NCI-H345 (cell line): Measurements from ENCODE around the gene PIK3IP1.

Experiments
- DNase-seq: peaks from one replicate; lab custom pipeline; 2025; lab: John Stamatoyannopoulos, UW

The PIK3IP1 gene

DNA sequence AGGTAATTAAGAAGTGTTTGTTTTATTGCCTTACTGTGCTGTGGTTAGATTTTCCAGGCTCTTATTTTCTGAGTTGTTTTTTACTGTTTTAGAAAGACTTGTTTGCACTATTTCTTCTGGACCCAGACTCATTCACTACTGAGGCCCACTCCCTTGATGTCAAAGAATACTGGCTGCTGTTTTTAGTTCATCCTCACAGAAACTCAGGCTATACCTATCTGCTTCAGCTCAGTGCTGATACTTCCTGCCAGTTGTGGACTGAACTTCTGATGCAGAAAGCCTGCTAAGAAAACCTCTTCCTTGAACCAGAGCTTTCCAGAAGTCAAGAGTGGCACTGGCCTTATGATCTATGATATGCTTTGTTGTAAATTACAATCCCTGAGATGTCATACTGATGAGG is 15.9 kb upstream of the PIK3IP1 start:
- DNase-seq: no peak

GRCh38 chr22:31305194-31305593 is 12.9 kb upstream of the PIK3IP1 start:
- no peak for DNase-seq

GRCh38 chr22:31302537-31302936 is 10.2 kb upstream of the PIK3IP1 start:
- DNase-seq: no peak

- no peak for DNase-seq
Measured at GRCh38 chr22:31302006-31302405, 9.7 kb upstream of the PIK3IP1 start.

DNA sequence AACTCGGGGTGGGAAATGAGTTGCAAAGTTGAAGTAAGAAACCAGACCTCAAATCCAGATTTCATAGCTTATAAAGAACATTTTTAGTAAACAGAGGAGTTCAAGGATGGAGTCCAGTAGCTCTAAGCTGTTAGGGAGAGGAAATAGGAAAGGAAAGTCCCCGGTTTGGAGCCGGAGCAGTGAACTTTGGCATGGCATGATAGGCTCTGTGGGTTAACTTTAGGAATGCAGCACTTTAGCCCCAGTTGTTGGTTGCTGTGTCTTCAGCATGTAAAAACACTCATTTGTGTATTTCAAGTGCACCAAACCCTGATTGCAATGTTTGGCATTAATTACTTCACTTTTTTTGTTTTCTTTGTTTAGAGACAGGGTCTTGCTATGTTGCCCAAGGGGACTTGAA is 8.6 kb upstream of the PIK3IP1 start:
- no peak for DNase-seq

GRCh38 chr22:31295831-31296657 is 3.8 kb upstream of the PIK3IP1 start:
- DNase-seq: no peak

DNA sequence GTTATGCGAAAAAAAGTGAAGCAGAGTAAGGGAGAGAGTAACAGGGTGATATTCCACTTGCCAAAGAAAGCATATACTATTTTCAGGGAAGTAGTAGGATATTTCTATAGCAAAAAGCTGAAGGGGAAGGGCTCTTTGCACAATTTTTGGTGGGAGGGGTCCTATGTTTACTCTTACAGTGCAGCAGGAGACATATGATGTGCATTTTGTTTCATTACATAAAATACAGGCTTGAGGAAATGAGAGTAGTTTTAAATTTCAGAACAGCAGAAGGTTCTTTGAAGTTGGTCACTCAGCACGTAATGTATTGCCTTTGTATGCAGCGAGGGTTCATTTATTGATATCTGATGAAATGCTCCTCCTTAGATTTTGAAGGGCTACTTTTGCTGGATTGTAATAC is 3.1 kb upstream of the PIK3IP1 start:
- no peak for DNase-seq

GRCh38 chr22:31291481-31292235 is 630 bp downstream of the PIK3IP1 start:
- DNase-seq: no peak

GRCh38 chr22:31290494-31291471 is 1.5 kb downstream of the PIK3IP1 start:
- peak; percentile 84 for DNase-seq

DNA sequence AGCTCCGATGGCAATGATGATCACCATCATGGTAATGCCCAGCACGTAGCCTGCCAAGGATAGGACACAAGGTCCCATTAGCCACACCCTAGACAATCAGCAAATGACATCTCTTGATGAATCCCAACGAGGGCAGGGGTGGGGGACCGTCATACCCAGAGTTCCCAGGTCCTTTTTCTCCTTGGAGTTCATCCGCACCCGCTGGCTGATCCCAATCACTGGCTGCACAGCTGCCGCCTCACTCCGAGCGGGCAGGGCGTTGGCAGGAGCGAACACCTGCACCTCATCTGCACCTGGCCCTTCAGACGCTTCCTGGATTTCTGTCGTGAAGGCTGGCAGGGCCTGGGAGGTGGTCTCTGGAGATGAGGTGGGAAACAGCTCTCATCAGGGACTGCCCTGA is 2.9 kb downstream of the PIK3IP1 start:
- DNase-seq: peak; percentile 21

DNA sequence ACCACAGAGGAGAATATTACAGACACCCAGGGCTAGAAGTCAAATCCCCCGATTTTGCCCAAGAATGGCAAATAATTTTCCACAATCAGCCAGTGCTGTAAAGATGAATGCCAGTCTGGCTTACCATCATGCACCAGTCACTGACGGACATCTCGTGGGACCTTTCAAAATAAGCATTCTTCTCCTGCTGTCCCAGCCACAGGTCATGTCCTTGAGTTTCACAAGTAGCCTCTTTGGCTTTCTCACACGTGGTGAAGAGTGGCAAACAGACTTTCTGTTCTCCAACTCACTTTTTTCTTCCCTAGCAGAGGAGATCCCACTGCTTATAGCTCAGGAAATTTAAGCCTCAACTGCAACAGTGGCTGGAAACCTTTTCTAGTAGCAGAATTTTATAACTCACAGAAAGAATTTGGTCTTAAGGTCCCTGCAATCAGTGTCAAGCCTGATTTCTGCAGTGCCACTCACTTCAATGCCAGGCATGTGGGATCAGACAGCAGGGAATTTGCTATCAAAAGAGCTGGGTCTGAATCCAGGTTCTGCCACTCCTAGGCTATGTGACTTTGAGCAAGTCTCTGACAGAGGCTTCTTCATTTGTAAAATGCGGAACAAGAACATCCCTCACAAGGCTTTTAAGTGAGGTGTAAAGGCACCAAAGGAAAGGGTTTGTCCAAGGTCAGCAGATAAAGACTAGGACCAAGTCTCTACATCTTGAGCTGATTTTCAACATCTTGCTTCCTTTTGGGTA is 3.6 kb downstream of the PIK3IP1 start:
- no peak for DNase-seq

DNA sequence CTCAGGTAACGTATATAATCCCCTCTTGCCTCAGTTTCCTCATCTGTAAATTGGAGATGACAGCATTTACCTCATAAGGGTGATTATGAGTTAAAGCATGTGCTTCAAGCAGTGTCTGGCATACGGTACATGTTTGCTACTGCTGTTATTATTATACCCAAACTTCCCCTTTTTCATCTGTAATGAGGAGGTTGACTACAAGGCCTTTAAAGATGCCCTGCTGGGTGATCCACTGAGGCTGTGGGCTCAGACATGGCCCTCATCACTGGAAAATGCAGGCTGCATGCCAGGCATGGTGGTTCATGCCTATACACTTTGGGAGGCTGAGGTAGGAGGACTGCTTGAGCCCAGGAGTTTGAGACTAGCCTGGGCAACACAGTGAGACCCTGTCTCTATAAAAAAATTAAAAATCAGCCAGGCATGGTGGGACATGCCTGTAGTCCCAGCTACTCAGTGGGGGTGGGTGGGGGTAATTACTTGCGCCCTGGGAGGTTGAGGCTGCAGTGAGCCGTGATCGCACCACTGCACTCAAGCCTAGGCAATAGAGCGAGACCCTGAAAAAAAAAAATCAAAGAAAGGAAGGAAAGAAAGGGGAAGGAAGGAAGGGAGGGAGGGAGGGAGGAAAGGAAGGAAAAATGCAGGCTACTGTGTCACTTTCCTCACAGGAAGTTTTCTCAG is 4.3 kb downstream of the PIK3IP1 start:
- DNase-seq: no peak

GRCh38 chr22:31286360-31287255 is 5.7 kb downstream of the PIK3IP1 start:
- DNase-seq: no peak

- DNase-seq: no peak
Measured at GRCh38 chr22:31284281-31285155, 7.8 kb downstream of the PIK3IP1 start.

DNA sequence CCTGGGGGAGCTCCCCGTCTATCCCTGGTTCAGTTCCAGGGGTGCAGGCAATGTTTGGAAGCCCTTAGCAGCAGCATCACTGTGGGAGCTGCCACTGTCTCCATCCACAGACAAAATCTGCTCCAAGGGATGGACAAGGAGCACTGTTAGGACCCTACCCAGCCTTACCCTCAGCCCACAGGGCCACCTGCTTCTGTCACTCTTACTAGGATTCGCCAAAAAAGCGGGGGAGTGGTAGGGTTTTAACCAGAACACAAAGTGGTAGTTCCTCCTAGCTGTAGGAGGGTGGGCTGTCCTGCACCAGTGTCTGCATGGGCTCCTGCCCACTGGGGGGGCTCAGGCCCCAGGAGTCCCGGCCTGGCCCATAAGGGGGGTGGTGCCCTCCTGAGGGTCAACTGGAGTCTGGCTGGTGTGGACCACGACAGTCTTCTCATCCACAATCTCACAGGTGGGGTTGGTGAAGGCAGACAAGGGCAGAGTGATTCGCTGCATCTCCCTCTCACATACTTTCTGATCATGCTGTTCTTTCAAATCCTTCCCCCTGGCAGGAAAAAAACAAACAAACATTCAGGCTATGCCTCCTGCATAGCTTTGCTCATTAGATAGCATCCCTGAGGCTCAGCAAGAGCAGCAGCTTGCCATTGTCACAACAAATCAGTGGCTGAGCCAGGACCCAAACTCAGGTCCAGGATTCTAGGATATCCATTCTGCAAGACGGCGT is 9.4 kb downstream of the PIK3IP1 start:
- no peak for DNase-seq

DNA sequence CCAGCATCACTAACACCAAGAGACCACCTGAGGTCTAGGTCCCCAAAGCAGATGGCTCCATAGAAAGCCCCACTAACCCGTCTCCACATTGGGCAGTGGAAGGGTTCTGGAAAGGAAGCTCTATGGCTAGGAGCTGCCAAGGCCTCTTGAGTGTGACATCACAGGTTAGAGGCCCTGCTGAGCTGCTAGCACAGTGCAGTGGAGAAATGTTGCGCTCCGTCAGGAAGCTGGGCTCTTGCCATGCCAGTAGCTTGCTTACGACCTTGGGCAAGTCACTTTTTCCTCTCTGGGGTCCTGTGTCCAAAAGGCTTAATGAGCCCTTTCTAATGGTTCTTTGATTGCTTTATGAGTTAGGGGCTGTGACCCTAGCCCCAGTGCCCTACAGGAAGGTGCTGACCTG is 10.6 kb downstream of the PIK3IP1 start:
- no peak for DNase-seq

DNA sequence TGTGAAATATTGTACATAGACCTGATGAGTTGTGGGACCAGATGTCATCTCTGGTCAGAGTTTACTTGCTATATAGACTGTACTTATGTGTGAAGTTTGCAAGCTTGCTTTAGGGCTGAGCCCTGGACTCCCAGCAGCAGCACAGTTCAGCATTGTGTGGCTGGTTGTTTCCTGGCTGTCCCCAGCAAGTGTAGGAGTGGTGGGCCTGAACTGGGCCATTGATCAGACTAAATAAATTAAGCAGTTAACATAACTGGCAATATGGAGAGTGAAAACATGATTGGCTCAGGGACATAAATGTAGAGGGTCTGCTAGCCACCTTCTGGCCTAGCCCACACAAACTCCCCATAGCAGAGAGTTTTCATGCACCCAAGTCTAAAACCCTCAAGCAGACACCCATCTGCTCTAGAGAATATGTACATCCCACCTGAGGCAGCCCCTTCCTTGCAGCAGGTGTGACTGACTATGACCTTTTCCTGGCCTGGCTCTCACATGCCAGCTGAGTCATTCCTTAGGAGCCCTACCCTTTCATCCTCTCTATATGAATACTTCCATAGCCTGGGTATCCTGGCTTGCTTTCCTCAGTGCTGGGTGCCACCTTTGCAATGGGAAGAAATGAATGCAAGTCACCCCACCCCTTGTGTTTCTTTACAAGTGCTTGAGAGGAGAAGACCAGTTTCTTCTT is 12.3 kb downstream of the PIK3IP1 start:
- DNase-seq: no peak

GRCh38 chr22:31279327-31279669 is 13.0 kb downstream of the PIK3IP1 start:
- no peak for DNase-seq
